HepG2 (cell line): ENCODE measurements around the gene FIGNL1.

Experiments
- EP300 ChIP-seq, 3 experiments: sonication (generic) in 1 of 3; formaldehyde crosslinking in 1 of 3; IDR thresholded peaks; 2 replicates each; pipeline versions ENCODE4 v1.5.1 to v1.6.1; 2011 to 2020; ENCODE audit warnings: low read depth in 2 of 3, low read length in 2 of 3, borderline replicate concordance in 1 of 3, improper control_type of control experiment in 1 of 3, mild to moderate bottlenecking in 1 of 3, missing genetic modification reagents in 1 of 3, moderate library complexity in 1 of 3
- GATA4 ChIP-seq: sonication (generic); IDR thresholded peaks from 2 replicates; pipeline ENCODE4 v1.6.1; 2016; ENCODE audit warnings: antibody characterized with exemption, low read depth, borderline replicate concordance
- KDM4B ChIP-seq: sonication (generic); formaldehyde crosslinking; IDR thresholded peaks from 2 replicates; pipeline ENCODE4 v1.4.0; 2020; ENCODE audit warnings: missing genetic modification reagents
- NBN ChIP-seq: fragments of 450-650 bp; conservative IDR thresholded peaks from 2 replicates; pipeline ENCODE4 v1.6.1; 2017
- PCBP1 ChIP-seq: fragments of 200-400 bp; formaldehyde crosslinking; IDR thresholded peaks from 2 replicates; pipeline ENCODE4 v1.6.1; 2017; ENCODE audit warnings: mild to moderate bottlenecking, low read depth, low read length, borderline replicate concordance
- POLR2AphosphoS5 ChIP-seq: IDR thresholded peaks from 2 replicates; pipeline ENCODE4 v1.6.1; 2012; ENCODE audit warnings: low read depth, low read length
- RAD51 ChIP-seq: fragments of 450-650 bp; IDR thresholded peaks from 2 replicates; pipeline ENCODE4 v1.6.1; 2016; ENCODE audit warnings: borderline replicate concordance
- ZNF431 ChIP-seq: sonication (generic); formaldehyde crosslinking; IDR thresholded peaks from 2 replicates; pipeline ENCODE4 v1.9.0; 2022; ENCODE audit warnings: missing genetic modification reagents, low read depth, mild to moderate bottlenecking, borderline replicate concordance
- ZNF441 ChIP-seq: sonication (generic); formaldehyde crosslinking; IDR thresholded peaks from 2 replicates; pipeline ENCODE4 v1.7.0; 2021; ENCODE audit warnings: missing genetic modification reagents, borderline replicate concordance
- ZNF513 ChIP-seq: sonication (generic); formaldehyde crosslinking; conservative IDR thresholded peaks from 2 replicates; pipeline ENCODE4 v1.5.0; 2020; ENCODE audit warnings: missing genetic modification reagents
- ZNF660 ChIP-seq: sonication (generic); formaldehyde crosslinking; IDR thresholded peaks from 2 replicates; pipeline ENCODE4 v1.5.1; 2020; ENCODE audit warnings: mild to moderate bottlenecking, low read depth, missing genetic modification reagents, borderline replicate concordance

- TF ChIP-seq KDM4B (CRISPR knock-in tag) = no peak
- TF ChIP-seq ZNF660 (CRISPR knock-in tag) = no peak
- TF ChIP-seq ZNF441 = no peak
- TF ChIP-seq ZNF431 (CRISPR knock-in tag) = no peak
- TF ChIP-seq RAD51 = no peak
- no peak for TF ChIP-seq ZNF513 (CRISPR knock-in tag)
- no peak for TF ChIP-seq POLR2AphosphoS5
- TF ChIP-seq PCBP1 = no peak
- TF ChIP-seq GATA4 = no peak
- no peak for TF ChIP-seq NBN
- no peak for TF ChIP-seq EP300 (IDR thresholded peaks at IDR 0.05; ENCODE audit: low read depth in 2 of 2, low read length in 2 of 2)
- no peak for TF ChIP-seq EP300 (CRISPR knock-in tag; IDR thresholded peaks at IDR 0.05; ENCODE audit: borderline replicate concordance)
Measured at GRCh38 chr7:50495746-50496145, 45.6 kb upstream of the FIGNL1 start.
